ENCODE results near the gene CCDC88B. TPM values are rescaled to one million over a fixed set of nuclear protein-coding genes. Genes with fewer than 3 reads are reported as not detected.
A peak's percentile ranks its signal among the peaks of the same experiment; 100 is the strongest.

Gene CCDC88B
- total RNA-seq, 4 donors from 2014 or later, result 7.6 to 9.4 (median 8.5) TPM

GRCh38 chr11:64340671-64341335, 799 bp downstream of the CCDC88B start:
- ATAC-seq, result no peak
- H3K36me3 ChIP-seq, result no peaks in the 10 kb centered on the region
- TF ChIP-seq EP300 (IDR thresholded peaks at IDR 0.05) (no peak), POLR2A (IDR thresholded peaks at IDR 0.05) (no peak), CTCF (IDR thresholded peaks at IDR 0.05) (no peak), POLR2AphosphoS5 (IDR thresholded peaks at IDR 0.05) (no peak)
- no peaks in the 10 kb centered on the region for H3K9me3 ChIP-seq
- no peak overlapping the region for H3K27ac ChIP-seq
- H3K27me3 ChIP-seq, result no peaks in the 10 kb centered on the region
- WGBS, 2 donors (ENCODE audit: low coverage in 1 of 2), result 39 to 50% methylated on average over 2 to 3 of the region's 33 CpGs
- H3K4me3 ChIP-seq, result peak overlapping the region in 1 of 2 donors; percentile 39
- peaks cover 0 to 26% (median 10%) of the 10 kb centered on the region in 3 donors for H3K4me1 ChIP-seq

GRCh38 chr11:64341429-64341828, 1.4 kb downstream of the CCDC88B start:
- Histone ChIP-seq H3K27me3 (no peaks in the 10 kb centered on the region), H3K9me3 (no peaks in the 10 kb centered on the region), H3K4me3 (no peak overlapping the region), H3K27ac (no peak overlapping the region), H3K36me3 (no peaks in the 10 kb centered on the region), H3K4me1 (peaks cover 0 to 26% (median 10%) of the 10 kb centered on the region in 3 donors)
- no peak for ATAC-seq
- WGBS, 2 donors (ENCODE audit: low coverage in 1 of 2), result no CpG with 5 or more reads among the region's 21 CpGs
- TF ChIP-seq POLR2A (IDR thresholded peaks at IDR 0.05), result no peak
- no peak for TF ChIP-seq EP300 (IDR thresholded peaks at IDR 0.05)
- no peak for TF ChIP-seq POLR2AphosphoS5 (IDR thresholded peaks at IDR 0.05)
- no peak for TF ChIP-seq CTCF (IDR thresholded peaks at IDR 0.05)

GRCh38 chr11:64341851-64342791, 2.1 kb downstream of the CCDC88B start:
- H3K9me3 ChIP-seq, result no peaks in the 10 kb centered on the region
- no peaks in the 10 kb centered on the region for H3K27me3 ChIP-seq
- H3K4me3 ChIP-seq, result peak overlapping the region; percentile 20 to 48
- peak; percentile 95 for ATAC-seq
- peak overlapping the region; percentile 67 to 86 (median 83) for H3K27ac ChIP-seq
- peaks cover 0 to 26% (median 10%) of the 10 kb centered on the region in 3 donors for H3K4me1 ChIP-seq
- H3K36me3 ChIP-seq, result no peaks in the 10 kb centered on the region
- TF ChIP-seq POLR2A (IDR thresholded peaks at IDR 0.05) (peak in 1 of 2 donors; percentile 20), CTCF (IDR thresholded peaks at IDR 0.05) (peak in 3 of 4 experiments; percentile 70 to 76 (median 73)), POLR2AphosphoS5 (IDR thresholded peaks at IDR 0.05) (peak; percentile 64), EP300 (IDR thresholded peaks at IDR 0.05) (no peak)
- WGBS, 2 donors (ENCODE audit: low coverage in 1 of 2), result 11% methylated on average over 8 of the region's 55 CpGs; no CpG with 5 or more reads in 1 of the 2 donors

- 17 to 19% methylated on average over 3 to 5 of the region's 29 CpGs for WGBS, 2 donors (ENCODE audit: low coverage in 1 of 2)
- Histone ChIP-seq H3K4me1 (peaks cover 0 to 26% (median 10%) of the 10 kb centered on the region in 3 donors), H3K9me3 (no peaks in the 10 kb centered on the region), H3K27ac (peak overlapping the region in 3 of 4 donors; percentile 82 to 86 (median 84)), H3K36me3 (no peaks in the 10 kb centered on the region), H3K27me3 (no peaks in the 10 kb centered on the region), H3K4me3 (peak overlapping the region; percentile 20 to 48)
- TF ChIP-seq POLR2AphosphoS5 (IDR thresholded peaks at IDR 0.05) (no peak), EP300 (IDR thresholded peaks at IDR 0.05) (no peak), POLR2A (IDR thresholded peaks at IDR 0.05) (no peak), CTCF (IDR thresholded peaks at IDR 0.05) (no peak)
- ATAC-seq, result no peak
These were observed 3.1 kb downstream of the CCDC88B start for GRCh38 chr11:64342869-64343745.

Data from gastroesophageal sphincter (tissue), 4 donors.